T-helper 1 cell treated with Interleukin-12 subunit alpha and Interleukin-12 subunit beta and Interleukin-4 antibody, amounts not matched to agents 30 ng/mL and 1 ng/mL, for 36 hours (primary cell): ENCODE results near the gene GABPB2. TPM values are rescaled to one million over a fixed set of nuclear protein-coding genes. Genes with fewer than 3 reads are reported as not detected.
"Not testable (repeated sequence)": the region's sequence is repeated elsewhere in the genome, so short reads cannot be mapped to it uniquely, and the experiment has no call there.

Source experiments
- intact Hi-C: fragments of 100-400 bp; cut with micrococcal nuclease; formaldehyde crosslinking; loops from one replicate; pipeline ENCODE4 v1.15.1; 2024
- total RNA-seq: library from RNA; stranded (reverse); gene quantifications from 2 replicates; pipeline ENCODE4 v1.2.3, GENCODE V29; 2022

Gene GABPB2
- total RNA-seq, 1 donor from 2014 or later: 28.6 TPM

DNA sequence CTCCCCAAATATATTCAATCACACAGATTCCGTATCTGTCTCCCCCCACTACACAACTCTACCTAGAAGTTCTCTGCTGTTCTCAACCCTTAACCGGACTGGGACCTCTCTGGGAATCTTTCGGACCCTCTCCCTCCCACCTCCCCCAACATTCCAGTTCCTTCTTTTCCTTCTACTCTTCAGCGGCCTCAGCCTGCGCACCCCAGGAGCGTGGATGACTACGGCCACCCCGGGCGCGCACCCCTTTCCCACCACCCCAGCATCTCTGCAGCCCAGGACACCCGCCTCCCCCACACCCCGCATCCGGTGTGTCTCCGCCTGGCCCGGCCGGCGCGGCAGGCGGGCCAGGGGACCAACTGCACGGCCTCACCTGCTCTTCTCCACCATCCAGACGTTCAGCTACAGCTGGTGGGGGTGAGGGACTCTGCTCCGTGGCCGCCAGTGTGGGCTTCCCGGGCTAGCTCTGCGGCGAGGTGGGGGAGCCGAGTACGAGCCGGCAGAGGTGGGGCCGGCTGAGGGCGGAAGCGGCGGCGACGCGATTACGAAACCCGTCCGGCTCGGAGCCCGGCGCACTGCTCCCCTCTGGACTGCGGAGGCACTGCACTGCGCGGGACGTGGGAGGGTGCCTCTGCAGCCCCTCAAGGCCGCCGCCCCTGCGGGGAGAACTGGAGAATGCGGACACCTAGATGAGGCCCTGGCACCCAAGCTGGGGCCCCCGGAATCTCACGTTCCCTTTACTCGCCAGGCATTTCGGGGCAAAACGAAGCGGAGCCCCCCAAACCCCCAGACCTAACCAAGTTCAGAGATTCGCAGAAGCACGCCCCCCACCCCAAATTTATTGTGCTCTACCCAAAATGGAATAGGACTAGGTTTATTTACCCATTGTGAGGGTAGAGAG, 11.2 kb upstream of the GABPB2 start, which contains the start of gene CDC42SE1:
TSS of gene CDC42SE1 (minus strand) at position 514 of the 898 bp plus-strand sequence. CDS start 3,892 bp downstream, outside the sequence.
- intact Hi-C loops: loop anchor here (1.0 to 5.0 kb wide), 13 partner anchors 11 to 697 kb away; partner anchors contain the start of genes GABPB2, GOLPH3L, LYSMD1 and MCL1

DNA sequence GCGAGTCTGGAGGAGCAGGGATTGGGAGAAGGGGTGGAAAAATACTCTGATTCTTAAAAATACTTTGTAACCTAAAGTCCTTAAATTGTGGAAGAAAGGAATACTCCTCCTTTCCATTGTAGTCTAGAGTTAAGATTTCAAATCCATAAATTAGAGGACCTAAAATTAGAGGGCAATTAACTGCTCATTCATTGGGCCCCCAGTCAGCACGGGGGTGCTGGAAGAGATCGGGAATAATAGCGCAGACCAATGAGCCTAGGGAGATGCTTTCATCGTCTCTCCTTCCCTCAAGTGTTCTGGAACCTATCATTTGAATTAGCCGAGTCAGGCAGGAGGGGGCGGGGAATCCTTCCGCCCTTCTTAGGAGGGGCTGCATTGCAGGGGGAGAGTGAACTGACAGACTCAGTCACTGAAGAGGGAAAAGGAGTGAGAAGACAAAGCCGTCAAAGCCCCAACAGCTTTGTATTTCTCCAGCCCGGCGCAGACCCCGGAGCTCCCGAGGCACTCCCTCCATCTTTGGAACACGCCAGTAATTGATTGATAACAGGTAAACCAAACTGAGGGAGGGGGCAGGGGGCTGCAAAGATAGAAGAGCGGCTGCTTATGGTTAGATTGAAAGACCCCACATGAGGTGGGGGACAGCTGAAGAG, 10.4 kb upstream of the GABPB2 start, which contains the start of gene MLLT11:
TSS of gene MLLT11 (plus strand) at position 391 of the 650 bp plus-strand sequence. CDS start 6,828 bp downstream, outside the sequence.
- intact Hi-C loops: loop anchor here (1.0 kb wide), 3 partner anchors 10 to 86 kb away; partner anchors contain the start of genes GABPB2 and SEMA6C

DNA sequence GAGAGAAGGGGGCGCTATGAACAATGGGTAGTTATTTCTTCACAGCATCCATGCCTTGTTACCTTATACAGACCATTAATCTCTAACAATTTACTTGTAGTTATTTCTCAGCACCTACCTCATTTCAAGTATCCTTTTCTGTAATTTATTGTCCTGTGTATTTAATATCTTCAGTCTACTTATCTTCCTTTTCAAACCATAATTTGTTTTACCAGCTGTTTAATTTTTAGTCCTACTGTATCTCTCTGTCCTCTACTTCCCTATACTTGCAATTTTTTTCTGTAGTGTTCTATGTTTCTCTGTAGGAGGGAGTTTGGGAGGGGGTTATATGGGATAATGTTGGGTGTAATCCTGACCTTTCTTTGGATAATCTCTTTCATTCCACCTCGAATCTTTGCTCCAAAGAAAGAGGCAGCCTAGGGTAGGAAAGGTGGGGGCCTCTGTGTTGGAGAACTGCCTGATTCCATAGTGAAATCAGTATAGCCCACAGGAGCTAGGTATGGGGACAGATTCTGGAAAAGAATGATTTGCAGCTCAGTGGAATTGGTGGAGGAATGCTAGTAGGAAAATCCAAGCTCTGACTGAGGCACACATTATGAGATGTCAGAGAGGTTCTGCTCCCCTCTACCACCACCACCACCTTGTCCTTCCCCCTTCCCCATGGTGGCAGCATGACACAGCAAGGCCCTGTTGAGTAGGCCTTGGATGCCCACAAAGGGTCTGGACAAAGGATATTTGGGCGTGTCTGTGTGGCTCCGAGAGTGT, 9.7 kb upstream of the GABPB2 start:
- intact Hi-C loops: loop anchor here (1.0 kb wide), 3 partner anchors 9 to 85 kb away; partner anchors contain the start of genes GABPB2 and SEMA6C

DNA sequence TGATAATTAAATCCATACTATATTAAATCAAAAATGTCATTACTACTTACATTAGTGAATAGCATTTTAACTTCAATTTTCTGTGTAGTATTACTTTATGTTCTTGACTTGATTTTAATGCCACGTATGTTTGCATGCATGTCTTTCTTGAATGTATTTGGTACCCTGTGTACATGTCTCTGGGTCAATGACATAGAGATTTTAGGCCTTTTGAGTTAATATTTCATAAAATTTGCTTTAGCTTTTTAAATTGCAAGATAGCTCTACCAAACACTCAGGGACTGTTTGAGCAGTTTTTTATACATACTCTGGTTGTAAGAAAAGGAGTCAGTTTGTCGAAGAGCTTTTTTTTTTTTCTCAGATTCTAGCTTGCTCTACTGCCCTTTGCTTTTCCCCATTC, 8.9 kb upstream of the GABPB2 start:
- intact Hi-C loops: no loop called here

DNA sequence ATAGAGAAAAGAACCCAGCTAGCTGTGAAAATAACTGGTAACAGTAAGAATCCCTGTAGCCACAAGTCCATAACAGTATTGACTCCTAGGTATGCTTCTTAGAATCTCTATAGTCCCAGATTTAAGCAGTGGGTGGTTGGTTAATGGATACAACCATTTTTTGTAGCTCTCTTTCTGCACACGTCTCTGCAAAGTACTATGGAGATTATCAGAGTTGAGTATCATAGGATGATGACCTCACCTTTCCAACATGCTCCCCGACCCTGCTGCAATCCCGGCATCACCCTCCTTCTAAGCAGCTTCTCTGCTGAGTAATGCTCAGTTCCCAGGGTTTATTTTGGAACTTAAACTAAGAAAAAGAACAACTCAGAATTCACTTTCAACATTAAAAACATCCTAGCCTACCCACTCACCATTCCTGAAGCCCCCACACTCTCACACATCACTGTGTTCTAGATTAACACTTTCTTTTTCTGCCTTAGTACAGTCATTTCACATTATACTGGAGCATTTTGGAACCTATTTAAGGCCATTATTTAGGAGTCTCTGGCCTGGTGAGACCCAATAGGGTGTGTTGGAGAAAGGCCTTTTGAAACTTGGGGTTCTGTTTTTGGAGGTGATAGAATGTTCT, 7.7 kb upstream of the GABPB2 start:
- intact Hi-C loops: no loop called here

DNA sequence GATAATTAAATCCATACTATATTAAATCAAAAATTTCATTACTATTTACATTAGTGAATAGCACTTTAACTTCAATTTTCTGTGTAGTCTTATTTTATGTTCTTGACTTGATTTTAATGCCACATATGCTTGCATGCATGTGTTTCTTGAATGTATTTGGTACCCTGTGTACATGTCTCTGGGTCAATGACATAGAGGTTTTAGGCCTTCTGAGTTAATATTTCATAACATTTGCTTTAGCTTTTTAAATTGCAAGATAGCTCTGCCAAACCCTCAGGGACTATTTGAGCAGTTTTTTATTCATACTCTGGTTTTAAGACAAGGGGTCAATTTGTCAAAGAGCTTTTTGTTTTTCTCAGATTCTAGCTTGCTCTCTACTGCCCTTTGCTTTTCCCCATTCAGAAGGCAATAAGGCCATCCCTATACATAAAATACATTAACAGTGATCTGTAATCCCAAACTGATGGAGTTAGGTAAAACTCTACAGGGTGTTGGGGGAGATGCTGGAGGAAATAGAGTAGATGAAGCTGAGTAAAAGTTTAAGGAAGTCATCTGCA, 5.4 kb upstream of the GABPB2 start:
- intact Hi-C loops: no loop called here

DNA sequence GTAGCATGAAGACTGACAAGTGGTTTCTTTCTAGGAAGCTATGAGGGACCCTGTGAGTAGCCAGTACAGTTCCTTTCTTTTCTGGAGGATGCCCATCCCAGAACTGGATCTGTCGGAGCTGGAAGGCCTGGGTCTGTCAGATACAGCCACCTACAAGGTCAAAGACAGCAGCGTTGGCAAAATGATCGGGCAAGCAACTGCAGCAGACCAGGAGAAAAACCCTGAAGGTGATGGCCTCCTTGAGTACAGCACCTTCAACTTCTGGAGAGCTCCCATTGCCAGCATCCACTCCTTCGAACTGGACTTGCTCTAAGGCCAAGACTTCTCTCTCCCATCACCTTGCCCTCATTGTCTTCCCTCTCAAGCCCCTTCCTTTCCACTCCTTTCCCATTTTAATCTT, 3.4 kb upstream of the GABPB2 start:
- intact Hi-C loops: no loop called here

DNA sequence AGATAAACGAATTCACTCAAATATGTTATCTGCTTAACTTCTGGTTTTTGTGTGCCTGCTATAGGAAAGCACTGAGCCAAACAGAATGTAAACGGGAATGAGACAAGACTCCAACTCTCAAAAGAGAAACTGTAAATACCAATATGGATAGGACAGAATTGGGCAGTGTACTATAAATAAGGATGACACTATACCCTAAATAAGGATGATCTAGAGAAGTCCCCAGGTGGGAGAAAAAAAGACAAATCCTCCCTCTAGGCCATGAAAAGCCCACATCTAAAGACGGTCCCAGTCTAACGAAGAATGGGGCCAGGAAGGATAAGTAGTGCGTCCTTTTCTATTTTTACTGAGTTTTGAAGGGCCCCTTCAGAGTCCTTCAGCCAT, 1.5 kb upstream of the GABPB2 start:
- intact Hi-C loops: no loop called here

DNA sequence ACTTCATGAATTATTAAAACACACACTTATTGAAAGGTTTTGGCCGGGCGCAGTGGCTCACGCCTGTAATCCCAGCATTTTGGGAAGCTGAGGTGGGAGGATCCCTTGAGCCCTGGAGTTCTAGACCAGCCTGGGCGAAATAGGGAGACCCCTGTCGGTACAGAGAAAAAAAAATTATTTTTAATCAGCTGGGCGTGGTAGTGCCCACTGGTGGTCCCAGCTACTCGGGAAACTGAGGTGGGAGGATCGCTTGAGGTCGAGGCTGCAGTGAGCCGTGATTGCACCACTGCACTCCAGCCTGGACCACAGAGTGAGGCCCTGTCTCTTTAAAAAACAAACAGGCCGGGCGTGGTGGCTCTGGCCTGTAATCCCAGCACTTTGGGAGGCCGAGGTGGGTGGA, 1.7 kb downstream of the GABPB2 start:
- intact Hi-C loops: no loop called here

DNA sequence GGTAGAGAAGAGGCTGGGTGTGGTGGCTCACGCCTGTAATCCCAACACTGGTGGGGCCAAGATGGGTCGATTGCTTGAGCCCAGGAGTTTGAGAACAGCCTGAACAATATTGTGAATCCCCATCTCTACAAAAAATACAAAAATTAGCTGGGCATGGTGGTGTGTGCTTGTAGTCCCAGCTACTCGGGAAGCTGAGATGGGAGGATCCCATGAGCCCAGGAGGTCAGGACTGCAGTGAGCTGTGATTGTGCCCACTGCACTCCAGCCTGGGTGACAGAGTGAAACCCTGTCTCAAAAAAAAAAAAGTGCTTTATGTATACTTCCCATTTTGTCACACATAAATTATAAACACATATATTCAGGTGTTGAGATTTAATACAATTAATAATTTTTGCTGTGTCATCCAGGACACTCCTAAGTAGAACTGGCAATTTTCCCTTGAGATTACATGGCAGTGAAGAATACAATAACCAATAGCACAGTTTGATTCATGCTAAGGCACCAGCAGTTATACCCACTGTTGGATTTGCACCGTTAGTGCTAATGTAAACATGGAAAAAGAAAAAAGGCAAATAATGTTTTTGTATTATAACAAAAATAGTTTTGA, 15.5 kb downstream of the GABPB2 start:
- intact Hi-C loops: no loop called here

DNA sequence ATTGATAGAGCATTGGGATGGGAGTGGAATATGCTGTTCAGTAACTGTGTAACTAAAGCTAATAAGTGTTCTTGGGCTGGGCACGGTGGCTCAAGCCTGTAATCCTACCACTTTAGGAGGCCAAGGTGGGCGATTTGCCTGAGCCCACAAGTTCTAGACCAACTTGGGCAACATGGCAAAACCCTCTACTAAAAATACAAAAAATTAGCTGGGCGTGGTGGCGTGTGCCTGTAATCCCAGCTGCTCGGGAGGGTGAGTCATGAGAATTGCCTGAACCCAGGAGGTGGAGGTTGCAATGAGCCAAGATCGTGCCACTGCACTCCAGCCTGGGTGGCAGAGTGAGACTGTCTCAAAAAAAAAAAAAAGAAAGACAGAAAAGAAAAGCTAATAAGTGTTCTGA, 26.9 kb downstream of the GABPB2 start:
- intact Hi-C loops: not testable (repeated sequence)

DNA sequence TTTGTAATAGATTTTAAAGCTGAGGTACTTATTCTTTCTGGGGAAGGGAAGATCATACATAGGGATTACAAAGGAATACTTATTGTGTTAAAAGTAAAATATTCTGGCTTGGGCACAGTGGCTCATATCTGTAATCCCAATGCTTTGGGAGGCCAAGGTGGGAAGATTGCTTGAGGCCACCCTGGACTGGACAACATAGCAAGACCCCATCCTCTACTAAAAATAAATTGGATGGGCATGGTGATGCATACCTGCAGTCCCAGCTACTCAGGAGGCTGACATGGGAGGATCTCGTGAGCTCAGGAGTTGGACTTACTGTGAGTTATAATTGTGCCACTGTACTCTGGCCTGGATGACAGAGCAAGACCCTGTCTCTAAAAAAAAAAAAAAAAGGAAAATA, 27.6 kb downstream of the GABPB2 start:
- intact Hi-C loops: no loop called here

DNA sequence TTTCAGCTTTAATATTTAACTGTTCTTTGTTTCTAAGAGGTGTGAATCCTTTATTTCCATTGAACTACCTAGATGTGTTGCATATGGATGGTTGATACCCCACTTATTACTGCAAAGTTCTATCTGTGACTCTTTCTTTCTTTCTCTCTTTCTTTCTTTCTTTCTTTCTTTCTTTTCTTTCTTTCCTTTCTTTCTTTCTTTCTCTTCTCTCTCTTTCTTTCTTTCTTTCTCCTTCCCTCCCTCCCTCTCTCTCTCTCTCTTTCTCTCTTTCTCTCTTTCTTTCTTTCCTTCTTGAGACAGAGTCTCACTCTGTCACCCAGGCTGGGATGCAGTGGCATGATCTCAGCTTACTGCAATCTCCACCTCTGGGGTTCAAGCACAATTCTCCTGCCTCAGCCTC, 34.1 kb downstream of the GABPB2 start:
- intact Hi-C loops: no loop called here

DNA sequence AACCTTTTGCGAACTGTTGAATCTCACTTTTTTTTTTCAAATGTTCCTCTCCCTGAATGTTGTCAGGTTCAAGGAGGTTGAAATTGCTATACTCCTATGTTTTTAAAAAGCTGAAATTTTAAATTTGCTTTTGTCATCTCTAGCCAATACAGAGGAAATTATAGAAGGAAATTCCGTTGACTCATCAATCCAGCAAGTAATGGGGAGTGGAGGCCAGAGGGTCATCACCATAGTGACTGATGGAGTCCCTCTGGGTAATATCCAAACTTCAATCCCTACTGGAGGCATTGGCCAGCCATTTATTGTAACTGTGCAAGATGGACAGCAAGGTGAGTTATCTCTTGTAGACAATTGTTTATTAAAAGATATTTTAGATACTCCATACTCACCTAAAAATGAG, 36.3 kb downstream of the GABPB2 start:
- intact Hi-C loops: no loop called here

DNA sequence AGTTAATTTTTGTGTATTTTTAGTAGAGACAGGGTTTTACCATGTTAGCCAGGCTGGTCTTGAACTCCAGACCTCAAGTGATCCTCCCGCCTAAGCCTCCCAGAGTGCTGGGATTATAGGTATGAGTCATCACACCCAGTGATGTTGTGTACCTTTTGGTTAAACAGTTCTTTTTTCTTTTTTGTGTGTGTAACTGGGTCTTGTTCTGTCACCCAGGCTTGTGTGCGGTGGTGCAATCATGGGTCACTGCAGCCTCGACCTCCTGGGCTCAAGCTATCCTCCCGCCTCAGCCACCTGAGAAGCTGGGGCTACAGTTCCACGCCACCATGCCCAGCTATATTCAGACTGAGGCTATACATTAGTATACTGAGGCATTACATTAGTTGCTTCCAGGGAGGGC, 37.8 kb downstream of the GABPB2 start:
- intact Hi-C loops: no loop called here

DNA sequence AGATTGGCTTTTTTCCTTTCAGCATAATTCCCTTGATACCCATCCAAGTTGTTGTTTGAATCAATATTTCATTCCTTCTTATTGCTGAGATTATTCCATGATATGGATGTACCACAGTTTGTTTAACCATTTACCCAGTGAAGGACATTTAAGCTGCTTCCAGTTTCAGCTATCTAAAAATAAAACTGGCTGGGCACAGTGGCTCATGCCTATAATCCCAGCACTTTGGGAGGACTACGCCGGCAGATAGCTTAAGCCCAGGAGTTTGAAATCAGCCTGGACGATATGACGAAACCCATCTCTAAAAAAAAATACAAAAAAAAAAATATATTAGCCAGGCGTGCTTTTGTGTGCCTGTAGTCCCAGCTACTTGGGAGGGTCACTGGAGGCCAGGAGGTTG, 43.3 kb downstream of the GABPB2 start:
- intact Hi-C loops: no loop called here

DNA sequence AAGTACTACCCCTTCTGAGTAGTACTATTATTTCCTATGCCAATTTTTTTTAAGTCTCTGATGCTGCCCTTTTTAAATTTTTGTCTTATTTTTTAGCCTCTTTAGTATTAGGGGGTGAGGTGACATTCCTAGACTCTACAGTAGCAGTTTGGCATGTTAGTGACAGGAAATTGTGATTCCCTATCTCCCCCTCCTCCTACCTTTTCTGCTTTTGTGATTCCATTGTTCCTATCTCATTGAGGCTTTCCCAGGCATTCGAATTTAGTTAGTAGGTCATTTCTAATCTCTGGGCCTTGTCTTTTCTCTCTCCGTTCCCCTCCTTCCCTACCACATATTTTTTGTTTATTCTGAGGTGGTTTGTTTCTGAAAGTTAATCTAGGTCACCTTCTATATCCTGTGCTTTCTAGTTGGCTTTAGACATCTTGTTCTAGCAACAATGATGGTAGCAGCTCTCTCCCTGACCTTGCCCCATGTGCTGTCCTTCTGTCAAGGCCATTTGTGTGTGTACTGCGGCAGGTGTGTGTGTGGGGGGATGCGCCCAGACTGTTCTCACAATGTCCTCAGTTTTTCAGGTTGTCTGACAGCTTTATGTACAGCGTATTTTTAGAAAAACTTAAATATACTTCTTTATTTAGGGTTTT, 54.3 kb downstream of the GABPB2 start:
- intact Hi-C loops: no loop called here

DNA sequence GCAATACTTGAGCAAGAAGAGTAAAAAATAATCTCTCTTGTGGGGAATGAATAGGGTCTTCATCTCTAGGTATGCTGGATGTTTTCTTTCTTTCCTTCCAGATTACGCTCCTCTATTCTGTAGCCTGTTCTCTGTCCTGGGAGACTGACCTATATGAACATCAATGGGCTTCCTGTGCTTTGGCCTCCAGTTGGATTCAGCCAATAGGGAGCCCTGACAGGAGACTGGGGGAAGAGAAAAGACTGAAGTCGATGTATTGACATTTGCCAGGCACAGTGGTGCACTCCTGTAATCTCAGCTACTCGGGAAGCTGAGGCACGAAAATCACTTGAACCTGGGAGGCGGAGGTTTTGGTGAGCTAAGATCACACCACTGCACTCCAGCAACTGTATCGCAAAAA, 58.2 kb downstream of the GABPB2 start:
- intact Hi-C loops: no loop called here

DNA sequence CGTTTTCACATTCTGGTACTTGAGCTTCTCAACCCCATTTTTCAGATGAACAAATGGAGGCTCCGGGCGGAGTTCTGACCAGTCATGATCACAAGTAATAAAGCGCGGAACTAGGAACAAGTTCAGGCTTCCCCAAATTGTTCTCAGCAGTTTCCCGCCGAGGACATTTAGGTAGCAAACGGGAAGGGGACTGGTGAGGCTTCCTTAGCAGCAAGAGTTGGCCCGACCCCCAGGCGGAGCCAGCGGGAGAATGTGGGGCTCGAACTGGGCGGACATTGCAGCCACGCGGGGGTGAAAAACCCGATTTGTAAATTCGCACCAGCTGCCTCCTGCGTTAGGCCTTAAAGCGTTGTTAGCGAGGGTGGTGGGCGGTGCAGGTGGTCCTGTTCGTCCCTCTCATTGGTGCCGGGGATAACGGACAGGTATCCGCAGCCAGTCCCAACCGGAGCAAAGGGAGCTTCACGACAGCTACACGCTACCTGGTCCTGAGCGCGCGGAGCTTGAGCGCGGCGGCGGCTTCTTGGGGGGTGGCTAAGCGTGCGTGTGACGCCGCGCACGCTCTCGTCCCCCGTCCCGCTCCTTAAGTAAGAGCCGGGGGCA, 60.5 kb downstream of the GABPB2 start:
- intact Hi-C loops: loop anchor here (1.0 to 2.0 kb wide), 2 partner anchors 15 to 26 kb away; partner anchors contain the start of genes SEMA6C and TNFAIP8L2
